GM12875 (cell line): Measurements from ENCODE around the gene SMC1B.

Experiments
- H3K4me3 ChIP-seq: one replicate; pipeline ENCODE4 v1.5.1; 2011; ENCODE audit warnings: low read depth, low read length, control low read depth
- TF ChIP-seq, protein P1 (sequence below): IDR thresholded peaks from 2 replicates; pipeline ENCODE4 v1.5.1; 2011; ENCODE audit warnings: low read depth, mild to moderate bottlenecking, control low read depth, inconsistent platforms, low read length, moderate library complexity, borderline replicate concordance; ENCODE audit not compliant: insufficient read depth

Gene SMC1B

DNA sequence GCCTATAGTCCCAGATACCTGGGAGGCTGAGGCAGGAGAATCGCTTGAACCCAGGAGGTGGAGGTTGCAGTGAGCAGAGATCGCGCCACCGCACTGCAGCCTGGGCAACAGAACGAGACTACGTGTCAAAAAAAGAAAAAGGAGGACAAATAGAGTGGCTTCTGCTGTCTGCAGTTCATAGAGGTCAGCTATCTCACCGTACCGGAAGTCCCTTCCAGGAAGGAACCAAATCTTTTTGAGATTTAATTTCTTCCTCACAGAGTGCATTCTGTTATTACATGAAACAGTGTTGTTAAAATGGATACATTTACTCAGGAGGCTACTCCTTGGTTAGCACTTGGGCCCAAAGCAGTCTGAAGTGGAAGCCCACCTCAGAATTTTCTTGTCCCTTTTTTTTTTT is 70.3 kb downstream of the SMC1B start:
- H3K4me3 ChIP-seq, result no peak overlapping the region
- TF ChIP-seq, protein P1, sequence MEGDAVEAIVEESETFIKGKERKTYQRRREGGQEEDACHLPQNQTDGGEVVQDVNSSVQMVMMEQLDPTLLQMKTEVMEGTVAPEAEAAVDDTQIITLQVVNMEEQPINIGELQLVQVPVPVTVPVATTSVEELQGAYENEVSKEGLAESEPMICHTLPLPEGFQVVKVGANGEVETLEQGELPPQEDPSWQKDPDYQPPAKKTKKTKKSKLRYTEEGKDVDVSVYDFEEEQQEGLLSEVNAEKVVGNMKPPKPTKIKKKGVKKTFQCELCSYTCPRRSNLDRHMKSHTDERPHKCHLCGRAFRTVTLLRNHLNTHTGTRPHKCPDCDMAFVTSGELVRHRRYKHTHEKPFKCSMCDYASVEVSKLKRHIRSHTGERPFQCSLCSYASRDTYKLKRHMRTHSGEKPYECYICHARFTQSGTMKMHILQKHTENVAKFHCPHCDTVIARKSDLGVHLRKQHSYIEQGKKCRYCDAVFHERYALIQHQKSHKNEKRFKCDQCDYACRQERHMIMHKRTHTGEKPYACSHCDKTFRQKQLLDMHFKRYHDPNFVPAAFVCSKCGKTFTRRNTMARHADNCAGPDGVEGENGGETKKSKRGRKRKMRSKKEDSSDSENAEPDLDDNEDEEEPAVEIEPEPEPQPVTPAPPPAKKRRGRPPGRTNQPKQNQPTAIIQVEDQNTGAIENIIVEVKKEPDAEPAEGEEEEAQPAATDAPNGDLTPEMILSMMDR, result no peak

DNA sequence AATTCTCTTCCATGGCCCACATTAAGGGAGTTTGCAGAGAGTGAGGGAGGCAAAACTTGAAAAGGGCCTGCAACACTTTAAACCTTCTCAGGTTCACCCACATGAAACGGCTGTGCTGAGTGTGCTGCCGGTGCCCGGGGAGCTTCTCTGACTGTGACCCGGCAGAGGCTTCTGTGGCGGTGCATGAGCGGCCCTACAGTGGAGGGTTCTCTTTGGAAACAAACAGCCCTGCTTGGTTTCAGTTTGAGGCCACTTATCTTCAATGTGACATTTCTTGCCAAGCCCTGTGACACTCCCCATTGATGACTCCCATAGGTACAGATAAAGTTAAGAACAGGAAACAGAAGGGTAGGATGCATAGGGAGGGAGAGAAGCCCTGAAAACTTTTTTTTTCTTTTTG is 71.9 kb downstream of the SMC1B start:
- no peak overlapping the region for H3K4me3 ChIP-seq
- TF ChIP-seq, protein P1, result no peak

- no peak overlapping the region for H3K4me3 ChIP-seq
- TF ChIP-seq, protein P1, result no peak
Measured at GRCh38 chr22:45340323-45340722, 73.1 kb downstream of the SMC1B start.

DNA sequence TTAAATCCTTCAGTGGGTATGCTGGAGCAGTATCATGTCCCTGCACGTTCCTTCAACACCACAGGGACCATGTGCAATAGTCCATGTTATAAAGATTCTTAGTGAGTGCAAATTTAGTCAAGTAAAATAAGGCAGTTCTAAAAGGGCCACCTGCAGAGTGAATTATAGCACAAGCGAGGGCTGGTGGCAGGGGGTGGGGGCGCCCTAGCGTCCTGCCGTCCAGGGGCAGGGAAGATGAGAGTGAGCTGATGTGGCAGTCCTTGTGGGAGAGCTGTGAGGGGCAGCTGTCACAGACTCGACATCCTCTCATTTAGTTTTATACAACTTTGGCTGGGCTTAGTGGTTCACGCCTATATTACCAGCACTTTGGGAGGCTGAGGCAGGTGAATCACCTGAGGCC is 74.6 kb downstream of the SMC1B start:
- TF ChIP-seq, protein P1, result no peak
- no peak overlapping the region for H3K4me3 ChIP-seq

DNA sequence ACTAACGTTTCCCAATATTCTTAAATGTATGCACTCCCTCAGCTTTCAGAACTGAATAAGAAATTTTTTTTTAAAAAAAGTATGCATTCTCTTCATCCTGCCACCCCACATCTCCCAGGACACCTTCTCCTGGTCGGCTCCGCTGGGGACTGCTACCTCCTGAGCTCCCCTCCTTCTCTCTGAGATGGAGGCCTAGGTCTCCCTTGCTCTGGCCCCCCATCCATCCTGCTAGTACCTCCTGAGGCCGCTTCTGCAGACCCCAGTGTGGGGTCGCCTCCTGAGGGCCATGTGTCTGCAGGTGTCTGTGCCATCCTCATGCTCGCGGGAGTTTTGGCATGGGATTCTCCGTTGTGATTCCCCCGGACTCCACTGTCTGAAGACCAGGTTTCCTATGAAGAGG is 75.9 kb downstream of the SMC1B start:
- no peak overlapping the region for H3K4me3 ChIP-seq

GRCh38 chr22:45336971-45337431 is 76.4 kb downstream of the SMC1B start:
- TF ChIP-seq, protein P1, result no peak

More for the DNA sequence above, 75.9 kb downstream of the SMC1B start:
- TF ChIP-seq, protein P1, result no peak

DNA sequence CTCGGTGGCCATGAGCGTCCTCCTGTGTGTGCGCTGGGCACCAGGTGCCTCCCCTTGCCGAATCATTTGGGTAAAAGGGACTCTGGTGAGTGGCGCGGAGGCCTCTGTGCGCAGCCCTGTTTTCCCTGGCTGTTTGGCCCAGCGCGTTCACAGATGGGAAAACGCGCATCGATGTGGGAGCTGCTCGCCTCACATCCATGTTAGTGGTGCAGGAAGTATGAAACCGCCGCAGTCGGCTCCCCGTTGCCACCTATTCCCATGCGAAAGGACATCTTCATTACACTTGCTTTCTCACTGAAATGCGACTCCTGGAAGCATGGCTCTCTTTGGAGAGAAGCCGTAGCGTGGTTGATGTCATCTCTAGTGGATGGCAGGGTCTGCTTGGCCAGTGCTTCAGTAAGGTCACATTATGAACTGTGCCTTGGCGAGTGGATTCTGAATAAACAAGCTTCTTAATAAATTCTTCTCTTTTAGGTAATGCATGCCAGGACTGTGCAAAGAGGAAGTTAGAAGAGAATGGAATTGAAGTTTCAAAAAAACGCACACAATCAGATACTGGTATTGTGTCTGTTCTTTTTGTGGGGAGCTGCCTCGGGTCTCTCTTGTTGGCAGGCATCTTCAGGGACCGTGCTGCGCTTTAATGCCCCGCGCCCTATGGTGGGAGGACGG is 77.4 kb downstream of the SMC1B start:
- H3K4me3 ChIP-seq, result no peak overlapping the region
- TF ChIP-seq, protein P1, result no peak

More at GRCh38 chr22:45336971-45337431, 76.4 kb downstream of the SMC1B start:
- no peak overlapping the region for H3K4me3 ChIP-seq
